22Rv1 (cell line): ENCODE measurements around the gene ARL15.

Experiments used
- CTCF ChIP-seq: fragments of 450-650 bp; IDR thresholded peaks from 2 replicates; pipeline ENCODE4 v1.5.1; 2017; ENCODE audit warnings: mild to moderate bottlenecking
- ZFX ChIP-seq: fragments of 450-650 bp; IDR thresholded peaks from 2 replicates; pipeline ENCODE4 v1.6.1; 2017; ENCODE audit warnings: antibody characterized with exemption, borderline replicate concordance

- no peak for TF ChIP-seq CTCF
- no peak for TF ChIP-seq ZFX
Measured at GRCh38 chr5:54212331-54212730, 98.0 kb downstream of the ARL15 start.
